Lower leg skin (tissue), 4 donors: ENCODE data around the gene MAD1L1. TPM values are rescaled to one million over a fixed set of nuclear protein-coding genes. Genes with fewer than 3 reads are reported as not detected.

ENCODE experiments used
- DNase-seq, 2 donors: peaks; one replicate each; pipeline ENCODE4 v3.0.0-alpha.2; 2019; ENCODE audit warnings: low spot score in 2 of 2
- H3K4me3 ChIP-seq: fragments of 200-600 bp; sonication (generic); 2 replicates; pipeline ENCODE4 v1.5.1; 2017; ENCODE audit warnings: mild to moderate bottlenecking, low read depth; ENCODE audit not compliant: poor library complexity, severe bottlenecking
- CTCF ChIP-seq, 3 donors: fragments of 450-650 bp; IDR thresholded peaks; one replicate each; pipeline ENCODE4 v1.5.1; 2016; ENCODE audit warnings: antibody characterized with exemption in 3 of 3, mild to moderate bottlenecking in 3 of 3, moderate library complexity in 2 of 3
- POLR2A ChIP-seq, 2 donors: fragments of 450-650 bp; IDR thresholded peaks; one replicate each; pipeline ENCODE4 v1.6.1; 2016 to 2017; ENCODE audit warnings: antibody characterized with exemption in 2 of 2, mild to moderate bottlenecking in 1 of 2, moderate library complexity in 1 of 2
- WGBS, 2 donors: methylation state at CpG; one replicate each; pipeline ENCODE4 v1.1.5; 2018; 5-methylcytosine and 5-hydroxymethylcytosine counted together
- intact Hi-C: fragments of 100-400 bp; cut with DNase I; formaldehyde crosslinking; loops from one replicate; pipeline ENCODE4 v1.15.0; 2023; ENCODE audit warnings: low total_unique reads
- total RNA-seq, 4 donors: library from RNA; depleted of rRNA; stranded (reverse); fragments of >200 nt; gene quantifications; one replicate each; pipeline ENCODE4 v1.1.0, GENCODE V29; 2016

MAD1L1 gene
- total RNA-seq, 4 donors from 2014 or later = 37.7 to 77.8 (median 59.4) TPM

DNA sequence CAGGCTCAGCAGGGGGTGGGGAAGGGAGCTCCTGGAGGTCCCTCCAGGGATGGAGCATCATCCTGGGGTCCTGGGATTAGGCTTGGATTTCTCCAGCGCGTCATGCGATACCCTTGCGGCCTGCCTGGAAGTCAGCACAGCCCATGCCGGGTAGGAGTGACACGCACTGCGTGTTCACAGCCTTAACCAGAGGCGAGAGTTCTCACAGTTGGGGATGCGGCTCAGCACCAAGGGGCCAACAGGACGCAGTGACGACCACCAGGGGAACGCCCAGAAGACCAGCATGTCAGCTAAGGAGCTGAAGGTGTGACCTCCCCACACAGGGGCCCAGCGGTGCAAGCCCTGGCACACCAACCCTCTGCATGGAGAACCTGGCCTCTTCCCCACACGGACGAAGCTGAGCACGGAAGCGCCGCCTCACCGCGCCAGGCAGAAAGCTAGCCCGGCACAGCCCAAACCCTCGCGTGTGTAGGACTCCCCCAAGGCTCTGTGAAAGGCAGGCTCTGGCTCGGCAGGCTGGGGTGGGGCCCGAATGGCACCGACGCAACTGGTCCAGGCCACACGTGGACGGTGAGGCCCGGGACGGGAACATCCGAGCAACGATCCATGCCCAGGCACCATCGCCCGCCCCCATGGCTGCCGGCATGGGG lies 364.1 kb downstream of the MAD1L1 start:
- TF ChIP-seq CTCF (IDR thresholded peaks at IDR 0.05) (no peak), POLR2A (IDR thresholded peaks at IDR 0.05) (no peak)
- WGBS, 2 donors = 87 to 92% methylated on average over 18 to 34 of the region's 36 CpGs
- intact Hi-C loops = no loop called here
- no peak overlapping the region for H3K4me3 ChIP-seq
- no peak for DNase-seq

- H3K4me3 ChIP-seq = no peak overlapping the region
- 84 to 88% methylated on average over 26 to 29 of the region's 29 CpGs for WGBS, 2 donors
- intact Hi-C loops = no loop called here
- TF ChIP-seq POLR2A (IDR thresholded peaks at IDR 0.05) (no peak), CTCF (IDR thresholded peaks at IDR 0.05) (no peak)
- DNase-seq = no peak
Measured at GRCh38 chr7:1867370-1868260, 365.1 kb downstream of the MAD1L1 start.

GRCh38 chr7:1866601-1867000 lies 366.1 kb downstream of the MAD1L1 start:
- intact Hi-C loops = no loop called here
- DNase-seq = no peak
- no peak for TF ChIP-seq POLR2A (IDR thresholded peaks at IDR 0.05)
- no peak for TF ChIP-seq CTCF (IDR thresholded peaks at IDR 0.05)
- WGBS, 2 donors = 86 to 92% methylated on average over 15 of the region's 15 CpGs
- H3K4me3 ChIP-seq = no peak overlapping the region

DNA sequence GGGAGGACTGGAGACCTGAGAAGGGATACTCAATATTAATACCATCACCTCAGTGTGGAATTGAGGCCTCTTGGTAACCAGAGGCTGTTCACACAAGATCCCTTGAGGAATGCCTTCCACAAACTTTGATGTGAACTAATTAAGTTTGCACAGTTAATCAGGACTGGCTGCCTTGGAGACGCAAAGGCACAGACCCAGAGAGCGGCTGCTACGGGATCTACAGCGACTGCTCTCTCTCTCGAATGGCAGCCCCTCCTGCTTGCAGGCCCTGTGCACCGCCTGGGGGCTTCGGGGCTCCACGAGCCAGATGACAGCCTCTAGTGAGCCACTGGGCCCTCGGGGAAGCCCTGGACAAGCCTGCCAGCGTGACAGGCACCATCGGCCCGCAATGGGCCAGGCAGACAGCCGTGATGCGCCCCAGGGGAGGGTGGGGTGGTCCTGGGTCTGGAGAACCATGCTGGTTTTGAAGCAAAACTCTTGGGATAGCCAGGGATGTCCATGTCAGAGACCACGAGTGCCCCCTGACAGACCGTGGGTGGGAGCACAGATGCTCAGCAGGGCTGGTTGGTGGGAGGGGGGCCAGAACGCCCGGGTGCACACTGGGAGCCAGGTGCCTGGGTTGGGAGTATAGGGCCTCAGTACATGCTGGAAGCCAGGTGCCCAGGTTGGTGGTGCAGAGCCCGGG lies 367.0 kb downstream of the MAD1L1 start:
- intact Hi-C loops = no loop called here
- TF ChIP-seq CTCF (IDR thresholded peaks at IDR 0.05) (no peak), POLR2A (IDR thresholded peaks at IDR 0.05) (no peak)
- DNase-seq = no peak
- no peak overlapping the region for H3K4me3 ChIP-seq
- WGBS, 2 donors = 90 to 93% methylated on average over 12 to 19 of the region's 19 CpGs

GRCh38 chr7:1865000-1865555 lies 367.7 kb downstream of the MAD1L1 start:
- intact Hi-C loops = no loop called here

More at GRCh38 chr7:1865000-1865555, 367.7 kb downstream of the MAD1L1 start:
- TF ChIP-seq CTCF (IDR thresholded peaks at IDR 0.05) = no peak
- no peak for TF ChIP-seq POLR2A (IDR thresholded peaks at IDR 0.05)
- 94 to 95% methylated on average over 14 of the region's 14 CpGs for WGBS, 2 donors
- H3K4me3 ChIP-seq = no peak overlapping the region
- no peak for DNase-seq
